ENCODE results near the gene MATN1.

MATN1 gene

DNA sequence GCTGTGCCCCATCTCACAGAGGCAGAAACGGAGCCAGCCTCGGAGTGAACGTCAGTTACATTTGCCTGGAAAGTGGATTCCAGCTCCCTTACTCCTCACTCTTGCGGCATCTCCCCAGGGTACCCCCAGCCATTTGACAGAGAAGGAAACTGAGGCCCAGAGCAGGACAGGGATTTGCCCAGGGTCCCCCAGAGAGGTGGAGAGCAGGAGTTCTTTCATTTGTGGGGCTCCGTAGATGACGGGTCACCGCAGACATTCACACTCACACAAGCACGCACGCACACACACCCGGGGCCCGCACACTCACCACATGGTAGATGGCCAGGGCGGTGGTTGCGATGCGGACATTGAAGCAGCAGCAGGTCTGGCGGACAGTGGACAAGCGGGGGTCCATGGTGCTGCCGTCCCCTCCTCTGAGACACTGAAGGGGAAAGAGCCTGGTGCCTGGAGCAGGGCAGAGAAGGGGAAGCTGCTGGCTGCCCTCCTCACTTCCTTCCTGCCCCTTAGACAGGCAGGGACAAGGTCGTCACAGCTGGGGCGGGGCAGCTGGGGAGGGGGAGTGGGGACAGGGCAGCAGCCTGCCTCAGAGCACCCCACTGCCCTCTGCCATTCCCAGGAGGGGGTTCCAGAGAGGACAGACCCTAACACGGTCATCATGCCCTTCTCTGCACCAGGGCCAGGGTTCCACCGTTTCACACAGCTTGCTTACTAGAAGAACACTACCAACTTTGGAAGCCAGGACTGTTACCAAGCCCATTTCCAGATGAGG lies 34.2 kb upstream of the MATN1 start, which contains the start of gene LAPTM5:
TSS of gene LAPTM5 (minus strand) at position 423 of the 769 bp plus-strand sequence. CDS start at position 394, 29 bp downstream.
- no peak for DNase-seq

DNA sequence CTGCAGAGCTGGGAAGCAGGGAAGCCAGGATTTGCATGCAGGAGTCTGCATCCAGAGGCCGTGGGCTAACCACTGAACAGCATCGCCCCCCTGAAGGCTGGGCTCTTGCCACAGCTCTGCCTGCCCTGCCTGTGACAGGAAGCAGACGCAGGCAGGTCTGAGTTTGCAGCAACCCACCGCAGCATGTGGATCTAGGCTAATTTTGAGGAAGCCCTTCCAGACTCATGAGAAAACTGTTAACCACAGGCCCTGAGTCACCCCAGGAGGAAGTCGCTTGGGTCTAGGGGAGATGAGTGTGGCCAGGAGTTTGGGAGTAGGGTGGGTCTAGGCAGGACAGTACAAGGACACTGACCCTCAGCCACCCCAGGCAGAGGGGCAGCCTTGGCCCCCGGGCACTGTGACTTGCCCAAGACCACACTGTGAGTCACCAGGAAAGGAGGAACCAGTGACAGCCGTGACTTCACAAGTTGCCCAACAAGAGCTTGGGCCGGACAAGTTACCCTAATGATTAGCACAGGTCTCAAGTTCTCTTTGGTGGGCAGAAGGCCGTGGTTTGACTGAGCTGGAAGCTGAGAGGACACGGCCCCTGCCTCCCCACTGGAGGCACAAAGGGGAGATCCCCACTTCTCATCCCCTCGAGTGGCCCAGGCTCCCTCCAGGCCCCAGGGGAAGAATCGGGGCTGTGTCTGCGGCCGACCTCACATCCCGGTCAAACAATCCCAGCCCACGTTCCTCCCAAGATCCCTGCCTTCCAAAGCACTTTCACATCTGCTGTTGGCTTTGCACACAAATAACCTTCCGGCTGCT lies 33.4 kb upstream of the MATN1 start:
- no peak for DNase-seq

DNA sequence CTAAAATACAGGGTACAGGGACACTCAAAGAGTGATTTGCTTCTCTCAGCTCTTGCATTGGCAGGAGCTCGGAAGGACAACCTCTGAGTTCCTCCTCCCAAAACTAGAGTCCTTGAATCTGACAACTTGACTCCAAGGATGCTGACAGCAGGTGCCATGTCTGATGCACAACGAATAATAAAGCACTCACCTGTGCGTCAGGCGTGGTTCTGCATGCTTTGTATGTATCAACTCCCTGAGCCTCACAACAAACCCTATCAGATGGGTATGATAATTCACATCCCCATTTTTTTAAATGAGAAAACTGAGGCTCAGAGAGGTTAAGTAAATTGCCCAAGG lies 32.8 kb upstream of the MATN1 start:
- DNase-seq = no peak

DNA sequence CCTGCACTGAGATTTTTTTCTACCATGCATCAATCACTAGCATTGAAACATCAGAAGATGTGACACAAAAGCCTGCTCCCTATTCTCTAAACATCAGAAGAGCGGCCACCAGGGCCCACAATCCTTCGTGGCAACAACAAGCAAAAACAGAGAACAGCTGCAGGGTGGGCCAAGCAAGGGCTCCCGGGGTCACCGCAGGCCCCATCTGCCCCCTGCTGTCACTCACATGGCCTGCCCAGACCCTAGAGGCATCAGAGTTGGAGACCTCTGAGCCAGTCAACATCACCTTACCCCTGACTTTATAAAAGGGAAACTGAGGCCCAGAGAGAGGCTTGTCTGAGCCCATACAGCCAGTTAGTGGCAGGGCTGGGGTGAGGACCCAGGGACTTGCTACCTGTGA lies 32.4 kb upstream of the MATN1 start:
- DNase-seq = no peak

DNA sequence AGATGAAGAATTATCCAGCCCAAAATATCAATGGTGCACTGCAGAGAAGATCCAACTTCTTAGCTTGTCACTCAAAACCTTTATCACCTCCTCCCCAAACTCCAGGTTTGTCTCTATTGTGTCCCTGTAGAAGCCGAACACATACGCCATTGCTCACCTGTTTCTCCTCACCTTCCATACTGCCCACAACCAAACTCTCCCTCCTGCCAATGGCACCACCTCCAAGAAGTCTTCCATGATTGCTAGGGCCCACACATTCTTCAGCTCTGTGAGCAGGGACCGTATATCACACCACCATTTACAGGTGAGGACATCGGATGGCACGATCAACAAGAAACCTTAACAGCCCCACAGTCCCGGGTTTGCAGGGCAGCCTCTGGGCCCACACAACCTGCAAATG lies 31.9 kb upstream of the MATN1 start:
- no peak for DNase-seq

DNA sequence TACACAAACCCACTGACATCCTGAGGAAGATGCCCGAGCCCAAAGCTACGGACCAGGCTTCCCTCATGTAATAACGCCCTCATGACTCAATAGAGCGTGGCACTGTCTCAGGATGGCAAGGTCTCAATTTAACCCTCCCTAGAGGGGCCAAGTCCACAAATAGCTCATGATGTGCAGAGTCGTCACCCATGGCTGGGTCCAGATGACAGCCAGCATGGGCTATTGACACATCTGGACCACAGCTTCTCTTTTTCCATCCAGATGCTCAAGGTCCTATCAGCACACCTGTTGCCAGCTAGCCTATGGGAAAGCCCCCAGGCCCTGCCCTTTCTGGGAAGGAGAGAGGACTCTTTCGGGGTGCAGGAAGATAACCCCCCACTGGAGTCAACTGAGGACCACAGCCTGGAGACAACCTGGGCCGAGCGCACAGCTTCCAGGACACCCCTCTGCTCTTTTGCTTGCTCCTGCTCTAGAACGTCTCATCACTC lies 31.3 kb upstream of the MATN1 start:
- DNase-seq = no peak

DNA sequence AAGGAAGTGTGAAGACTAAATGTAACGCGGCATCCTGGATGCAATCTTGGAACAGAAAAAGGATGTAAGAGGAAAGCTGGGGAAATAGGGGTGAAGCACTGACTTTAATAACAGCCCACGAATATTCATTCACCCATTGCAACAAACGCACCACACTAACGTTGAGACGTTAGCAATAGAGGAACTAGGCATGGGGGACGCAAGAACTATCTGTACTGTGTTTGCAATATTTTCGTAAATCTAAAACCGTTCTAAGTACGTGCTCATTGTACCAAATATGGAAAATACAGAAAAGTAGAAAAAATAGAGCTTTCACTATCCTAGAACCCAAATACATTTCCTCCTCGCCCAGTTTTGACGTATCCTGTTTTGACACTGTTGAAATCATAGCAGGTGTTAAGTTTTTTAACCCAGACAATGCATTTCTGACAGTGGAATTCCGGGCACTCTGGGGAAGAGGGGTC lies 30.3 kb upstream of the MATN1 start:
- DNase-seq = no peak

DNA sequence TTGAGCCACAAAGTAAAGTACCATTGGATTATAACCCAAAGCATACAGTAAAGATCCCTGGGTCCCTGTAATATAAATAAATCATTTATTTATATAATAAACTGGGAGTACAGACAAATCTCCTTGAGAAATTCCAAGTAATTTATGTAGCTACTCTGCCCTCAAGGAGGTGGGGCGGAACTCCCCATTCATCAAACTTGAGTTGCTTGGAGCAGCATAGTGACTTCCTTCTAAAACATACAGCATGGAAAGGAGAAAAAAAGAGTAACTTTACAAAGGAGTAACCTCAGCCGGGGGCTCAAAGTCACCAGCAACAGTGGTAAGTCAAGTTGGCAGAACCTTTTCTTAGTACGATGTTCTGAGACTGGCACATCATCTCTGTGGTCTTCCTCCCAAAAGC lies 29.7 kb upstream of the MATN1 start:
- DNase-seq = no peak

DNA sequence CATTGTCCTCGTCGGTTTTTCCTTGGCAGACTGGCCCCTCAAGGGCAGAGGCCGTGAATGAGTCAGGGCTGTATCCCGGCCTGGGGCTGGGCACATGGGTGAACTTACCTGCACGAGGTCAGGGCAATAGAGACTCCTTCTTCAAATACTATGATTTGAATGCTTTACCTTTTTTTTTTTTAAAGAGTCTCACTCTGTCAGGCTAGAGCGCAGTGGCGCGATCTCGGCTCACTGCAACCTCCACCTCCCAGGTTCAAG lies 29.2 kb upstream of the MATN1 start:
- no peak for DNase-seq

DNA sequence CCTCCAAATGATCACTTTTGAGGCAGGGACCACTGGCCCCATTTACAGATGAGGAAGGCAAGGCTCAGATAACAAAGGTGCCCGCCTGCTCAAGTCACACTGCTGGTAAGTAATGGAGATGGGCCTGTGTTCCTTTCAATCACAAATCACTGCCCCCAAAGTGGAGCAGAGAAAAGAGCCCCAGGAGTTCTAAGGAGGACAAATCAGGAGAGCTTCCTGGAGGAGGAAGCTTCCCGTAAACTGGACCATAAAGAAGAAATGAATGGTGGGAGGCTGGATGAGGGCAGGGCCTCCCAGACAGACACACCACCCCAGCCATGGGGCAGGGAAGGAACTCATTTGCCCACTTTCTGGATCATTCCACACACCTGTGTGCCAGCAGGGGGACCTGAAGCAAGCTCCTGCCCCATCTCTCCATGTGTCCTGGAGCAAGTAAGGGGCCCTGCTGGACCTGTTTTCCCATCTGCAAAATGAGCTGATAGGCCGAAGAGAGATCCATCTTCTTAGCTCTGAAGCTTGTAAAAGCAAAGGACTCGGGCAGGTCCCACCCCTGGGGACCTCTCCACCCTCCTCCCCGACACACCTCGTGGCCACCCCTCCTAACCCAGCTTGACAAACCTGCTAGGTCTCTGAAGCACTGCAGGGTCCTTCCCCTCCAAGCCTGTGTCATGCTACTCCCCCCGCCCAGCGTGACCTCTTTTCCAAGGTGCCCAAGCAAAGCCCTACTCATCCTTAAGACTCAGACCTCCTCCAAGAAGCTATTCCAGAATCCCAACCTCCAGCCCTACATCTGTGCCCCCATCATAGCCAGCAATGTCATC lies 28.7 kb upstream of the MATN1 start:
- no peak for DNase-seq

DNA sequence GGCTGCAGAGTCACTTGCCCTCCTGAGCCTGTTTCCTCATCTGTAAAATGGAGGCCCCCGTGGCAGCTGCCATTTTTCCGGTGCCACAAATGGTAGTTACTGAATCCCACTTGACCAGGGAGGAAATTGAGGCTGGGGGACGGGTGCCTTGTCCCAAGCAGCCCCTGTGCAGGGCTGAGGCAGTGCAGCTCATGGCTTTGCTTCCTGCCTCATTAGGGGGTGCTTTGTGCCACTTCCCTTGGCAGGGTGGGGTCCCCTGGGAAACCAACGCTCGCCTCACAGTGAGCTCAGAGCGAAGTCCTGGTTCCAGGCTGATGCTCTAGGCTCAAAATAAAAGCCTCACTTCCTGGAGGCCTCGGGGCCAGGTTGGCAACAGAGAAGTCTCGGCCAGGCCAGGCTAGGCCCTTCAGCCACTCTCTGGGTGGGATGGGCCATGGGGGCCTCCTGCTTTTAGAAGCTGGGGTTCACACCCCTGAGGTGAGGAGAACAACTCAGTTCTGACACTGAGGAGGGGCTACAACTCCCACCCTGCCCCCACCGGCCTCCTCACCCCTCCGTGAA lies 27.4 kb upstream of the MATN1 start:
- DNase-seq = peak; percentile 21

DNA sequence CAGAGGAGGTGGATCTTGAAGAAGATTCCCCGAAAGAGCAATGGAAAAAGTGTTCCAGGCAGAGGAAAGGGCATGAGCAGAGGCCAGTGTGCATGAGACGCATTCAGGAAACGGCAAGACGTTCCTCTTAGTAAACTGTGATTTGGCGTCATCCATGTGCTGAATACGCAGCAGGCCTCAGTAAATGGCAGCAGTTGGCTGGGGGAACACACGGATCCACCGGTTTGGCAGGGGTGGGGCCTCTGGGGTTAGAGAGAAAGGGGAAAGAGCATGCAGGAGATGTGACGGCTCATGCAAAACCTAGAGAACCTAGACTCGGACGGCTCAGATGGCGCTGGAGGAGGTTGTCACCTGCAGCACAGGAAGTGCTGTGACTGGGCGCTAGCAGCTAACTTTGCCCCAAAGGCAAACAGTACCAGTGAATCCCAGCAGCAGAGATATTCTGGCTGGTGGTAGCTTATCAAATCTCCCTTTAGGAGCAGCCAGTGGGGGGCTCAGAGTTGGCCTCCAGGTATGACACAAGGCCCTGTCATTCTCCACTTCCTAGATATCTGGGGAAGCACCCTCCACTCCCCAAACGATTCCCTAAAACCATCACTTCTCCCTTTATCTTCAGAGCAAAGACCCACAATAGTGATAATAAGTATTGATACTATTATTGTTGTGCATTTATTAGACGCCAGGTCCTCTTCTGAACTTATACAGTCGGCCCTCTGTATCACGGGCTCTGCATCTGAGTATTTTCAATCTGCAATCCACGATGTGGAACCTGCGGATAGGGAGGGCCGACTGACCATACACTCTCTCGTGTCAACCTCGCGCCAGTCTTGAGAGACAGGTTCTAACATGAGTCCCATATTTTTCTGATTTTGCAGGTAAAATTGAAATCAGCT lies 26.6 kb upstream of the MATN1 start:
- DNase-seq = peak; percentile 14

DNA sequence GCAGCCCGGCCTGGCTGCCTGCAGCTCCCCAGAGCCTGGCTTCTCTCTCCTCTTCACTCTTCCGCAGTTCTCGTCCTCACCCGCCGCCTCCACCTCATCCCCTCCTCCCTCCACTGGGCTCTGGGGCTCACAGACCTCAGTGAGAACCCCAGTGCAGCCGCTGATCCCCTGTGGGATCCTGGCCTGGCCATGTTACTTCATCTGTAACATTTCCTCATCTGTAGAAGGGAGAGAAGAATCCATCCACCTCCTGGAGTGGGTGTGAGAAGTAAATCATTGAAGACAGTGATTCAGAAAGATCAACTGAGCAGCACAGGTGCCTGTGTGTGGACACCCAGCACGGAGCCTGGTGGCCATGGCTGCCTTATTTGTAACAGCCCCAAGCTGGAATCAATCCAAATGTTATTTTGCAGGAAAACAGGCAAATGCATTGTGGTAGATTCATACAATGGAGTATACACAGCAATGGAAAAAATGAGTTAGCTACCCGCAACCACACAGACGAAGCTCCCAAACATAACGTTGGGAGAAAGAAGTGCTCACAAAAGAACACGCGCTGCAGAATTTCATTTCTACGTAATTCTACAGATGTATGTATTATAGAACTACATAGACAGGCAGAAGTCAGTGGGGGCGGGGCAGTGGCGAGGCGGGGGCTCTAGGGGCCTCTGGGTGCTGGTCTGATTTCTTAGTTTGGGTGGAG lies 25.5 kb upstream of the MATN1 start:
- DNase-seq = peak; percentile 71

DNA sequence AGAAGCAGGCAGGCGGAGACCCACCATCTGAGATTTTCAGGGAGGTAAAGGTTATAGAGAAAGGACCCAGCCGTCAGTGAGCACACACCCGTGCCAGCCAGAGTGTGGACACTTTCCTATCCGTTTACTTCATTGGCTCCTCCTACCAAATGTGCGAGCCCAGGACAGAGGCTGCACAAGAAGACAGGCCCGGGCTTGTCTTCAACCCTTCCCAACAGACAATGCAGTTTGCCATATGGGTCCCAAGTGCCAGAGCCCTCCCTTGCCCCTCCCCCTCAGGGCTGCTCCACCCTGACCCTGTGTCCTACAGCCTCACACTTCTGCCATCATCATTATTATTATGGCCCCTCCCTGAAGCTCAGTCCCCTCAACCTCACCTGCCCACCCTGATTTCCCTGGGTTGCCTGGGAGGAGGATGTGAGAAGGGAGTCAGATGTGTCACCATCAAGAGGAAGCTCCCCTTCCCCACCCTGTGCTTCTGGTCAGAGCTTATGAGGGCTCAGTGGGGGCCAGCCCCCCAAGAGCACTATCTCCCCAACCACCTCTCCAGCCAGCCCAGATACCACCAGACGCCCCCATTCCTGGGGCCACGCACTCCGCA lies 24.8 kb upstream of the MATN1 start:
- peak; percentile 96 for DNase-seq

DNA sequence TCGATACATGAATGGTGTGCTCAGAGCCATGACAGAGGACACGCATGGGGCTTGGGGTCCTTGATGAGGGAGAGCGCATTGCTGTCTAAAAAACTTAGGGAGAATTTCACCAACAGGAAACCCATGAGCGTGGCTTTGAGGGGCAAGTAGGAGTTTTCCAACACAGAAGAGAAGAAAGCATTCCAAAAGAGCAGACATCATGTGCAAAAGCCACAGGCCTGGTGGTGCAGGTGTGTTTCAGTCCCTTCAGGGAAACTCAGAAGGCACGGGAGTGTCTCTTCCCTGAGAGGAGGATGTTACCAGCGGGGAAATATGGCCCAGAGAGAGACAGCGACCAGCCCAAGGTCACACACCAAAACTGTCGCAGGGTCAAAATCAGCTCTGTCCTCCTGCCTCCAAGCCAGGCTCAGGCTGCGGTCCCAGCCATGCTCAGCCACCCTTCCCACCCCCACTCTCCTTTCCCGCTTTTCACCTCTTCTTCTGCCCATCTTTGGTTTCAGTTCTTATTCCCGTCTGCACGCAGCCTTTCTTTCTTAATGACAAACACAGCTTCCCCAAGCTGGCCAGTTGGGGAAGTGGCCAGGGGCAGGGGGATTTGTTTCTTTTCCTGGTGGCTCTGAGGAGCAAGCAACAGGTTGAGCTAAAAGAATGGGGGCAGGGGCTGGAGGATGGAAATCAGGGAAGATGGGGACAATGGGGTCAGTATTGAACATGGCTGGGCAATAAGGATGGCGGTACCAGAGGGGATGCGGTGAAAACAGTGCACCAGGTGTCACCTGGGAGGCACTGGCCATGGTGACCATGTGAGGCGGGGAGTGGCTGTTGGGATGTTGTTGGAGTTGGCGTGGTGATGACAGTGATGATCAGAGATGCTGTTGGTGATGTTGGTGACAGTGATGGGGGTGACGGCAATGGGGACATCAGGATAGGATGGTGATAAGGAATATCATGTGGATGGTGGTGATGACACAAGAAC lies 23.9 kb upstream of the MATN1 start:
- DNase-seq = peak; percentile 22

DNA sequence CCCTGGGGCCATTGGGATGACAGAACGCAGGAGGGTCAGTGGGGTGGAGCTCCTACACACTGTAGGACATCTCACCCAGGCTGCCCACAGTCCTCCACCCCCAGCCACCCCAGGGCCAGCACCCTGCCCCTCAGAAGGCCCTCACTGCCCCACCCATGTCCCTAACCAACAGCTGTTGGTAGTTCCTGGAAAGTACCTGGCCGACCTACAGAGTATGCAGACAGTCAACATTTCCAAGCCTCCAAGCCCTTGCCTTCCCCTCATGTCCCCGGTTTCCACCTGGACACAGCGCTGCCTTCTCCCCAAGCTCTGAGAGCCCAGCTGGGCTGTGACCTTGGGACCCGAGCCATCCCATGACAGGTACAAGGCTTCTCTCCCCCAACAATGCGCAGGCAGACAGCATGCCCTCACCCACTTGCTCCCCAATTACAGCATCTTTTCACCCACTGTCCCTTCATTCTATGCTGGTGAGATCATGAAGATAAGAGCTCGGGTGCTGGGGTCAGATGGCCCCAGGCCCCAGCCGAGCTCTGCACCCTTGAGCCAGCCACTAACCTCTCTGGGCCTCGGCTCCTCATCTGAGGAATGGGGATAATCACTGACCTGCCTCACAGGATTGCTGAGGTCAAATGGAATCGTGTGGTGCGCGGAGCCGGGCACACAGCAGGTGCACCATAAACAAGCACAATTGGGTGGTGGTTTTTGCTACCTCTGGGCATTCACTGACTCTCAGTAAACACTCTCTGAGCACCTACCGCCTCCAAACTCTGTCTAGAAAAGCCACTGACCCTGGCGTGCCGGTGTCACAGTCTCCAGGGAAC lies 23.0 kb upstream of the MATN1 start:
- peak; percentile 61 for DNase-seq

DNA sequence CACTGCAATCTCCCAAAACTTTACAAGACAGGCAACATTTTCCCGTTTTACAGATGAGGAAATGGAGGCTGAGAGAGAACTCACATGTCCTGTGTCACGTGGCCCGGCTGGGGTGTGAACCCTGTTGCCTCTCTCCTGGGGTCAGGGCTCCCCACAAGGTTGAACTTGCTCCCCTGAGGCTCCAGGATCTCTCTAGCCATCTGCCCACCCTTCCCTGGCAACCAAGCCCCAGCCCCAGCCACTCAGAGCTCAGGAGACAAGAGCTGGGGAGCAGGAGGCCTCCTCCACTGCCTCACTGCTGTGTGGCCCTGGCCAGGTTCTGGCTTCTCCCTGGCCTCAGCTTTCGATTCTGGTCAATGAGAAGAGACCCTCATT lies 22.4 kb upstream of the MATN1 start:
- DNase-seq = peak; percentile 32

DNA sequence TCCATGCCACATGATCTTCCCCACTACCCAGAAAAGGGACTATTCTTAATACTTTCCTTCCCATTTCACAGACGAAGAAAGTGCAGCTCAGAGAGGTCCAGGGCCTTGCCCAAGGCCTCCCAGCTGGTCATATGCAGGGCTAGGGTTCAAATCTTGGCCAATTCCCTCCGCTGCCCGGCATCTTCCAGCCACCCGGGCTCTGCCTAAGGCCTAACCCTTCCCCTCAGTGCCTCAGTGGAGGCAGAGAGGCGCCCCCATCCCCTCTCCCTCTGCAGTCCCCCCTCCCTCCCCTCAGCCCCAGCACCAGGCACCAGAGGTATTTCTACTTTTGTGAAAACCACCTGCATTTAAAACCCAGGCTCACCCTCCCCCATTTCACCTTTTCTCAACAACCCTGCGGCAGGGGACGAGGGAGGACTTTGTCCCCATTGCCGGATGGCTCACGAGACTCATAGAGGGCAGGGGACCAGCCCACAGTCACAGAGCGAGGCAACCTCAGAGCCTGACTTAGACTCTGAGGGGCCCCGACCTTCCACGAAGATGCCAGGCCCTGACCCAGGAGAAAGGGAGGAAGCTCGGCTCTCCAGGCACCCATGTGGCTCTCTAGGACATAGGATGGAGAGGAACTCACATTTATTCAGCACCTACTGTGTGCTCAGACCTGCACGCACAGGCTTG lies 21.9 kb upstream of the MATN1 start:
- peak; percentile 7 for DNase-seq

Measured in NCI-H69 (cell line).